ENCODE results near the gene ELMO1. TPM values are rescaled to one million over a fixed set of nuclear protein-coding genes. Genes with fewer than 3 reads are reported as not detected.

Gene ELMO1
- polyA plus RNA-seq, 1 experiment, result not detected

GRCh38 chr7:36865019-36865418 is 583.6 kb downstream of the ELMO1 start:
- TF ChIP-seq CTCF (IDR thresholded peaks at IDR 0.05; ENCODE audit: insufficient read depth, low read depth, low read length), result no peak
- H3K27me3 ChIP-seq (ENCODE audit: control insufficient read depth, insufficient read depth, low read length), result no peaks in the 10 kb centered on the region
- POLR2A ChIA-PET, result no interaction called here
- CTCF ChIA-PET, result no interaction called here
- DNase-seq (ENCODE audit: low read depth), result no peak
- no peak overlapping the region for H3K4me3 ChIP-seq (ENCODE audit: low read depth, low read length)
- H3K36me3 ChIP-seq (ENCODE audit: control insufficient read depth, insufficient read depth, low read length), result no peaks in the 10 kb centered on the region

GRCh38 chr7:36863901-36864701 is 584.6 kb downstream of the ELMO1 start:
- Histone ChIP-seq H3K36me3 (ENCODE audit: control insufficient read depth, insufficient read depth, low read length) (no peaks in the 10 kb centered on the region), H3K27me3 (ENCODE audit: control insufficient read depth, insufficient read depth, low read length) (no peaks in the 10 kb centered on the region), H3K4me3 (ENCODE audit: low read depth, low read length) (no peak overlapping the region)
- CTCF ChIA-PET, result interaction anchor here (0.6 kb wide), 1 partner anchor 27 kb away, joined by 3 read pairs; no protein-coding TSS in a partner anchor
- POLR2A ChIA-PET, result no interaction called here
- no peak for TF ChIP-seq CTCF (IDR thresholded peaks at IDR 0.05; ENCODE audit: insufficient read depth, low read depth, low read length)
- DNase-seq (ENCODE audit: low read depth), result no peak

- POLR2A ChIA-PET, result no interaction called here
- TF ChIP-seq CTCF (IDR thresholded peaks at IDR 0.05; ENCODE audit: insufficient read depth, low read depth, low read length), result no peak
- Histone ChIP-seq H3K27me3 (ENCODE audit: control insufficient read depth, insufficient read depth, low read length) (no peaks in the 10 kb centered on the region), H3K4me3 (ENCODE audit: low read depth, low read length) (no peak overlapping the region), H3K36me3 (ENCODE audit: control insufficient read depth, insufficient read depth, low read length) (no peaks in the 10 kb centered on the region)
- CTCF ChIA-PET, result no interaction called here
- DNase-seq (ENCODE audit: low read depth), result no peak
These were observed 585.8 kb downstream of the ELMO1 start for GRCh38 chr7:36862771-36863261.

- ChIA-PET CTCF (no interaction called here), POLR2A (no interaction called here)
- DNase-seq (ENCODE audit: low read depth), result no peak
- no peak overlapping the region for H3K4me3 ChIP-seq (ENCODE audit: low read depth, low read length)
- H3K36me3 ChIP-seq (ENCODE audit: control insufficient read depth, insufficient read depth, low read length), result no peaks in the 10 kb centered on the region
- TF ChIP-seq CTCF (IDR thresholded peaks at IDR 0.05; ENCODE audit: insufficient read depth, low read depth, low read length), result no peak
- no peaks in the 10 kb centered on the region for H3K27me3 ChIP-seq (ENCODE audit: control insufficient read depth, insufficient read depth, low read length)
These were observed 587.0 kb downstream of the ELMO1 start for GRCh38 chr7:36861656-36862055.

- CTCF ChIA-PET, result no interaction called here
- H3K36me3 ChIP-seq (ENCODE audit: control insufficient read depth, insufficient read depth, low read length), result no peaks in the 10 kb centered on the region
- TF ChIP-seq CTCF (IDR thresholded peaks at IDR 0.05; ENCODE audit: insufficient read depth, low read depth, low read length), result no peak
- POLR2A ChIA-PET, result no interaction called here
- no peak for DNase-seq (ENCODE audit: low read depth)
- H3K27me3 ChIP-seq (ENCODE audit: control insufficient read depth, insufficient read depth, low read length), result no peaks in the 10 kb centered on the region
- H3K4me3 ChIP-seq (ENCODE audit: low read depth, low read length), result no peak overlapping the region
These were observed 588.0 kb downstream of the ELMO1 start for GRCh38 chr7:36860681-36861080.

All from BJ (cell line).